H1 (cell line): ENCODE measurements around the gene MEGF11. TPM values are rescaled to one million over a fixed set of nuclear protein-coding genes. Genes with fewer than 3 reads are reported as not detected.

Source experiments
- KDM4A ChIP-seq: IDR thresholded peaks from one replicate; pipeline ENCODE4 v1.7.1; 2012; ENCODE audit warnings: low read depth, mild to moderate bottlenecking, moderate library complexity, low read length, inconsistent platforms; ENCODE audit not compliant: severe bottlenecking
- SIX5 ChIP-seq: IDR thresholded peaks from 2 replicates; pipeline ENCODE4 v1.6.1; 2011; ENCODE audit warnings: mild to moderate bottlenecking, low read depth, low read length
- polyA plus RNA-seq, 7 experiments: library from polyadenylated mRNA; depleted of rRNA in 3 of 7; stranded (reverse) in 5 of 7; unstranded in 2 of 7; fragments of >200 nt in 5 of 7; fragments of 200-250 nt in 2 of 7; gene quantifications; 1 replicate in 5 of 7; 2 replicates in 1 of 7; 4 replicates in 1 of 7; pipeline versions ENCODE4 v1.2.1 to v1.2.3, GENCODE V29; 2011 to 2013; ENCODE audit warnings: missing spikeins in 2 of 7, mixed read lengths in 2 of 7
- total RNA-seq: library from RNA; stranded (reverse); fragmentation: NEBNext Ultra II Directional; extraction: Animal tissue kit (Norgen Biotek cat#: 25700); gene quantifications from 2 replicates; pipeline ENCODE4 v1.2.1, GENCODE V29; 2021
- TF ChIP-seq, protein P1 (sequence below): fragments of 300-600 bp; sonication (generic); IDR thresholded peaks from 2 replicates; pipeline ENCODE4 v1.7.1; 2012; ENCODE audit warnings: low read length, moderate library complexity, mild to moderate bottlenecking, inconsistent platforms; ENCODE audit not compliant: insufficient replicate concordance

Gene MEGF11
- total and polyA plus RNA-seq, 2 of the 8 experiments (the other 6 are each of a cell fraction or from before 2014, with no cell fraction given): 4.4 to 4.8 TPM

DNA sequence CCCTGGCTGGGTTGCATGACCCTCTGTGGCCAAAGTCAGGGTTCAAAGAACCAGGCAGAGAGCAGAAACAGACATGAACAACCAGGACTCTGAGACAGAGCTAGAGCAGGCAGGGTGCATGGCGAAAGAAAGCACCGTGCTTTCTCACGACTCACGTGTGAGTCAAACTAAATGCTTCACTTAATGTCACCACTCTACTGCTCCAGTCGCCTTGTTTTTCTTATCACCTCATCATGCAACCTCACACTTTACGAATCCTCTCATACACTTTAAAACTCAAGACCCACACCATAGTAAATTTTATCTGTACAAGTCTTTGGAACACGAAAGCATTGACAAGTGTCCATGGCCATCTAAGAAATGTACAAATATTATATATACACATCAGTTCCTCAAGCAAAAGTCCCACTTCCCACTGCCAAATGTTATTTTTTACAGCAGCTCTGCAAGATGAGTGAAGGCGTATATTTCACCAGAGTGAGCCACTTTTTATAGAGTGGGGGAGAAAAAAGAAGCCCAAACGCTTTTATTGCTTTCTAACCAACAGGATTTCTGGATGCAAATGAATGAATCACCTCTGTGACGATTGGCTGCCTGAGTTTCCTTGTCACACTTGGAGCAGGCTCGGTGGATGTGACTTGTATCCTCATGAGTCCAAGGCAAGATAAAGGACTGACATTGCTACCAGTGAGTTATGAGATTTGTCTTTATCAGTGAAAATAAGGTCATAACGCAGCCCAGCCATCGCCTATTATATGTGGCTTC is 16.0 kb upstream of the MEGF11 start (continued):
- TF ChIP-seq, protein P1, sequence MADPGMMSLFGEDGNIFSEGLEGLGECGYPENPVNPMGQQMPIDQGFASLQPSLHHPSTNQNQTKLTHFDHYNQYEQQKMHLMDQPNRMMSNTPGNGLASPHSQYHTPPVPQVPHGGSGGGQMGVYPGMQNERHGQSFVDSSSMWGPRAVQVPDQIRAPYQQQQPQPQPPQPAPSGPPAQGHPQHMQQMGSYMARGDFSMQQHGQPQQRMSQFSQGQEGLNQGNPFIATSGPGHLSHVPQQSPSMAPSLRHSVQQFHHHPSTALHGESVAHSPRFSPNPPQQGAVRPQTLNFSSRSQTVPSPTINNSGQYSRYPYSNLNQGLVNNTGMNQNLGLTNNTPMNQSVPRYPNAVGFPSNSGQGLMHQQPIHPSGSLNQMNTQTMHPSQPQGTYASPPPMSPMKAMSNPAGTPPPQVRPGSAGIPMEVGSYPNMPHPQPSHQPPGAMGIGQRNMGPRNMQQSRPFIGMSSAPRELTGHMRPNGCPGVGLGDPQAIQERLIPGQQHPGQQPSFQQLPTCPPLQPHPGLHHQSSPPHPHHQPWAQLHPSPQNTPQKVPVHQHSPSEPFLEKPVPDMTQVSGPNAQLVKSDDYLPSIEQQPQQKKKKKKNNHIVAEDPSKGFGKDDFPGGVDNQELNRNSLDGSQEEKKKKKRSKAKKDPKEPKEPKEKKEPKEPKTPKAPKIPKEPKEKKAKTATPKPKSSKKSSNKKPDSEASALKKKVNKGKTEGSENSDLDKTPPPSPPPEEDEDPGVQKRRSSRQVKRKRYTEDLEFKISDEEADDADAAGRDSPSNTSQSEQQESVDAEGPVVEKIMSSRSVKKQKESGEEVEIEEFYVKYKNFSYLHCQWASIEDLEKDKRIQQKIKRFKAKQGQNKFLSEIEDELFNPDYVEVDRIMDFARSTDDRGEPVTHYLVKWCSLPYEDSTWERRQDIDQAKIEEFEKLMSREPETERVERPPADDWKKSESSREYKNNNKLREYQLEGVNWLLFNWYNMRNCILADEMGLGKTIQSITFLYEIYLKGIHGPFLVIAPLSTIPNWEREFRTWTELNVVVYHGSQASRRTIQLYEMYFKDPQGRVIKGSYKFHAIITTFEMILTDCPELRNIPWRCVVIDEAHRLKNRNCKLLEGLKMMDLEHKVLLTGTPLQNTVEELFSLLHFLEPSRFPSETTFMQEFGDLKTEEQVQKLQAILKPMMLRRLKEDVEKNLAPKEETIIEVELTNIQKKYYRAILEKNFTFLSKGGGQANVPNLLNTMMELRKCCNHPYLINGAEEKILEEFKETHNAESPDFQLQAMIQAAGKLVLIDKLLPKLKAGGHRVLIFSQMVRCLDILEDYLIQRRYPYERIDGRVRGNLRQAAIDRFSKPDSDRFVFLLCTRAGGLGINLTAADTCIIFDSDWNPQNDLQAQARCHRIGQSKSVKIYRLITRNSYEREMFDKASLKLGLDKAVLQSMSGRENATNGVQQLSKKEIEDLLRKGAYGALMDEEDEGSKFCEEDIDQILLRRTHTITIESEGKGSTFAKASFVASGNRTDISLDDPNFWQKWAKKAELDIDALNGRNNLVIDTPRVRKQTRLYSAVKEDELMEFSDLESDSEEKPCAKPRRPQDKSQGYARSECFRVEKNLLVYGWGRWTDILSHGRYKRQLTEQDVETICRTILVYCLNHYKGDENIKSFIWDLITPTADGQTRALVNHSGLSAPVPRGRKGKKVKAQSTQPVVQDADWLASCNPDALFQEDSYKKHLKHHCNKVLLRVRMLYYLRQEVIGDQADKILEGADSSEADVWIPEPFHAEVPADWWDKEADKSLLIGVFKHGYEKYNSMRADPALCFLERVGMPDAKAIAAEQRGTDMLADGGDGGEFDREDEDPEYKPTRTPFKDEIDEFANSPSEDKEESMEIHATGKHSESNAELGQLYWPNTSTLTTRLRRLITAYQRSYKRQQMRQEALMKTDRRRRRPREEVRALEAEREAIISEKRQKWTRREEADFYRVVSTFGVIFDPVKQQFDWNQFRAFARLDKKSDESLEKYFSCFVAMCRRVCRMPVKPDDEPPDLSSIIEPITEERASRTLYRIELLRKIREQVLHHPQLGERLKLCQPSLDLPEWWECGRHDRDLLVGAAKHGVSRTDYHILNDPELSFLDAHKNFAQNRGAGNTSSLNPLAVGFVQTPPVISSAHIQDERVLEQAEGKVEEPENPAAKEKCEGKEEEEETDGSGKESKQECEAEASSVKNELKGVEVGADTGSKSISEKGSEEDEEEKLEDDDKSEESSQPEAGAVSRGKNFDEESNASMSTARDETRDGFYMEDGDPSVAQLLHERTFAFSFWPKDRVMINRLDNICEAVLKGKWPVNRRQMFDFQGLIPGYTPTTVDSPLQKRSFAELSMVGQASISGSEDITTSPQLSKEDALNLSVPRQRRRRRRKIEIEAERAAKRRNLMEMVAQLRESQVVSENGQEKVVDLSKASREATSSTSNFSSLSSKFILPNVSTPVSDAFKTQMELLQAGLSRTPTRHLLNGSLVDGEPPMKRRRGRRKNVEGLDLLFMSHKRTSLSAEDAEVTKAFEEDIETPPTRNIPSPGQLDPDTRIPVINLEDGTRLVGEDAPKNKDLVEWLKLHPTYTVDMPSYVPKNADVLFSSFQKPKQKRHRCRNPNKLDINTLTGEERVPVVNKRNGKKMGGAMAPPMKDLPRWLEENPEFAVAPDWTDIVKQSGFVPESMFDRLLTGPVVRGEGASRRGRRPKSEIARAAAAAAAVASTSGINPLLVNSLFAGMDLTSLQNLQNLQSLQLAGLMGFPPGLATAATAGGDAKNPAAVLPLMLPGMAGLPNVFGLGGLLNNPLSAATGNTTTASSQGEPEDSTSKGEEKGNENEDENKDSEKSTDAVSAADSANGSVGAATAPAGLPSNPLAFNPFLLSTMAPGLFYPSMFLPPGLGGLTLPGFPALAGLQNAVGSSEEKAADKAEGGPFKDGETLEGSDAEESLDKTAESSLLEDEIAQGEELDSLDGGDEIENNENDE: no peak
- no peak for TF ChIP-seq KDM4A
- TF ChIP-seq SIX5: no peak
